Stimulated activated CD8-positive, alpha-beta memory T cell treated with anti-CD3 and anti-CD28 coated beads, Interleukin-4, amount 100 ng/mL, for 1 hour (primary cell): Measurements from ENCODE around the gene ZFAND6.
"Not testable (repeated sequence)": the region's sequence is repeated elsewhere in the genome, so short reads cannot be mapped to it uniquely, and the experiment has no call there.

Experiments
- DNase-seq, 2 donors: peaks; one replicate each; pipeline ENCODE4 v3.0.0-alpha.2; 2020; ENCODE audit warnings: low read depth in 2 of 2, low spot score in 1 of 2

ZFAND6 gene

DNA sequence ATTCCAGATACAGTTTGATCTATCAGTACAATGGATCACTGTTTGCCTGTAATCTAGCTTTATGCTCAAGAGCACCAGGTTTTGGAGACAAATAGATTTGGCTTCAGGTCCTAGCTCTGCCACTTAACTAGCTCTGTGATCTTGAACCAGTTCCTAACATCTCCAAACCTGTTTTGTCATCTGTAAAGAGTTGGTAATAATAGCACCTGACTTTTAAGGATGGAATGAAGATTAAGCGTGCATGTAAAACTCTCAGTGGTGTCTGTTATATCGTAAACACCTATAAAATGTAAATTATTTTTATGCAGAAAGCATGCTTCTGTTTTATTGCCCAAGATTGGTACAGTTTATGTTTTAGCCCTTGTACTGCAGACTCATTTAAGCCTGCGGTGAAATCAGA, 36.5 kb downstream of the ZFAND6 start:
- DNase-seq: no peak

- no peak for DNase-seq
Measured at GRCh38 chr15:80098341-80098740, 38.9 kb downstream of the ZFAND6 start.

- no peak for DNase-seq
Measured at GRCh38 chr15:80099241-80099640, 39.8 kb downstream of the ZFAND6 start.

- not testable (repeated sequence) for DNase-seq
Measured at GRCh38 chr15:80099662-80100061, 40.2 kb downstream of the ZFAND6 start.

GRCh38 chr15:80100247-80100646, 40.8 kb downstream of the ZFAND6 start:
- no peak for DNase-seq

DNA sequence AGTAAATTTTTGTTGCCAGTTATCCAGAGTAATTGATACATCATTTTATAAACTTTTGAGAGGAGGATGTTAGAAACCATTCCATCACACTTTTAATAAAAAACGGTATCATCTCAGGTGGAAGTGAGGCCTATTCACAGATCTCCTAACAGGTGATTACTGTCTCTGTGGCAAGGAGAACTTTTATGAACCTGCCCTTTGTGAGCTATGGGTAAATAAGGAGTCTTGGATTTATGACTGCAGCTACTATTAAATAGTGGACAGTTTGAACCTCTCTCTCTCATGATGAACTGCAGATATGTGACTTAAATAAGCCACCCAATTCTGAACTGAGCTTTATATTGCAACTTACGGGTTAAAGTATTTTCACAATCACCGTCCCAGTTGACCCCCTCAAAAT, 45.7 kb downstream of the ZFAND6 start:
- DNase-seq: no peak

DNA sequence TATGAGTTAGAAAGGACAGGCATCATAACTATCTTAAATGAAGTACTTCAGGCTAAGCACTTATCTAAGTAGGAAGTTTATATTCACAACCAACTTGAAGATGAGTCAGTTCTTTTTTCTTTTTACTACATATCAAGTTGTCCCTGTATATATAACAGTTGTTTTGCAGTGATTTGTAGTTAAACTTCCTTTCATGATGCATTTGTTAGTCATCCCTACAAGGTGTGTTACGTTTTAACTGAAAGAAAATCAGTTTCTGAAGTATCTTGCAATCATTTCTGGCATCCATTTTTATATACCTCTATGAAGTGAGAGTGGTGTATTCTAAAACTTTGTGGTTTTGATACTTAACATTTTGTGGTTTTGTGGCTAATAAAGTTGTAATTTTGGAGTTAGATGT, 46.1 kb downstream of the ZFAND6 start:
- no peak for DNase-seq

- DNase-seq: no peak
Measured at GRCh38 chr15:80106051-80106450, 46.6 kb downstream of the ZFAND6 start.

GRCh38 chr15:80107204-80107603, 47.7 kb downstream of the ZFAND6 start:
- DNase-seq: no peak

- DNase-seq: no peak
Measured at GRCh38 chr15:80107774-80108173, 48.3 kb downstream of the ZFAND6 start.

DNA sequence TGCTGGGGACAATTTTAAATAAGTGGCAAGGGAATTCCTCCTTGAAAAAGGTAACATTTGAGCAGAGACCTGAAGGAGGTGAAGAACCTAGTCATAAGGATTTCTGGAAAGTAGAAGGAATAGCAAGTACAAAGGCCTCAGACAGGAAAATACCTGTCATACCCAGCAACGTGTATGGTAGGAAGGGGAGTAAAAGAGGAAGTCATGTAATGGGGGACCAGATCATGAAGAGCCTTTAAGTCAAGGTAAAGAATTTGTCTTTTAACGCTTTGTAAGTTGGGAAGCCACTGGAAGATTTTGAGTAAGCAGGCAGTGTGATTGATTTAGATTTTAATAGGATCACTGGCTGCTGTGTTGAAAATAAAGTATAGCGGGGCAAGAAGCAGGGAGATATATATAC, 49.9 kb downstream of the ZFAND6 start:
- DNase-seq: no peak

DNA sequence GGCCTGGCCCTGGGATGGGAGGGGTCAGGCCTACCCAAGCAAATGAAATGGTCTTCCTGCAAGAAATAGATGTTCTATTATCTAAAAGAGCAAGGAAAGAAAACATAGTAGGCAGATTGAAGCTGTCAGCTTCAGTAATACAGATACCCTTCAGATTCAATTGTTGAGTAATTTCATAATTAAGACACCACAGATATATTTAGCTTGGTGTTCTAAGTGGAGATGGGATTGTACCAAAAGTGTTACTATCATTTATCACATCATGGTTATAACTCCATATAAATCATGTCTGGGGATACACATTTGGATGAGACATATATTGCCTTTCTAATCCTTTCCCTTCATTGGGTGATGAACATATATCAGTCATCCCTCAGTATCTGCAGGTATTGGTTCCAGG, 51.4 kb downstream of the ZFAND6 start:
- no peak for DNase-seq

- DNase-seq: no peak
Measured at GRCh38 chr15:80114114-80114513, 54.6 kb downstream of the ZFAND6 start.

DNA sequence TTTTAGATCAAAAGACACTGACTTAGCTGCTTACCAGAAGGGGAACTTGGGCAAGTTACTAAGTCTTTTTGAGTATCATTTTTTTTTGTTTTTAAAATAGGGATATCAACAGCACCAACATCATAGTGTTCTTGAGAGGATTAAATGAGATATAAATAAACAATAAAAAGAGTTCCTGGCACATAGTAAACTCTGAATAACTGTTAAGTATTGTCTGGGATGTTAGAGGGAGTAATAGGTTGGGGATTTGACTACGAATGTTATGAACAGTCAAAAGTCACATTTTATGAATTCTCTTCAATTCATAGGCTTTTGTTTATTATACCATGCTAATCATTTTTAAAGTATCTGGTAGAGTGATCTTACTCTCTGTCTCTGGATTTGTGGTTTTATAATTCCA, 55.5 kb downstream of the ZFAND6 start:
- no peak for DNase-seq

DNA sequence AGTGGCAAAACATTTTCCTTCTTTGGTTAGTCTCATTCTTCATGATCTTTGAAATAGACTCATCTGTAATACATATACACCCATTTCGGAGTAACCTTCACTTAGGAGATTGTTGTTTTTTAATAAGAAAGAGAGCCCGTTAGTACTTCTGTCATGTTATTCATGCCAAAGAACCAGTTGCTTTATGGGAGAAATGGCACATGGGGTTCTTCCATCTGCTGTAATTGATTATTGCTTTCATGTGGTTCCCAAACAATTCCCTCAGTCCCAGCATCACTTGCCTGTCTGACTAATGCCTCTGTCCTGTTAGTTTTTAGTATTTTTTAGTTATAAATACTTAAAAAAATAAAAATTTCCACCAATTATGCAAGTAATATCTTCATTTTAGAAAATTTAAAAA, 59.5 kb downstream of the ZFAND6 start:
- DNase-seq: no peak

- no peak for DNase-seq
Measured at GRCh38 chr15:80120636-80121035, 61.2 kb downstream of the ZFAND6 start.

DNA sequence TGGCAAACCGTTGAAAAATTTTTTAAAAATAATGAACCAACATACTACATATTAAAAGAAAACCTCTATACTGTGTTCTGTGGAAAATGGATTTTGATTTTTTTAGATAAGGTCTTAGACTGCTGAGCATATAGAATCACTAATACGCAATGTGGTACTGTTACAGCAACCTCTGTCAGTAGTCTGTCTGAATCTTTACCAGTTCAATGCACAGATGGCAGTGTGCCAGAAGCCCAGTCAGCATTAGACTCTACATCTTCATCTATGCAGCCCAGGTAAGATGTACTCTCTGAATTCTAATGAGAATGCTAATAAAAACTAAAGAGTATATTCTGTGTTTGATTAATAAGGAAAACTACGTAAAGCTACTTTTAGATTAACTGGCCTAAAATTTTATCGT, 62.1 kb downstream of the ZFAND6 start:
- no peak for DNase-seq

DNA sequence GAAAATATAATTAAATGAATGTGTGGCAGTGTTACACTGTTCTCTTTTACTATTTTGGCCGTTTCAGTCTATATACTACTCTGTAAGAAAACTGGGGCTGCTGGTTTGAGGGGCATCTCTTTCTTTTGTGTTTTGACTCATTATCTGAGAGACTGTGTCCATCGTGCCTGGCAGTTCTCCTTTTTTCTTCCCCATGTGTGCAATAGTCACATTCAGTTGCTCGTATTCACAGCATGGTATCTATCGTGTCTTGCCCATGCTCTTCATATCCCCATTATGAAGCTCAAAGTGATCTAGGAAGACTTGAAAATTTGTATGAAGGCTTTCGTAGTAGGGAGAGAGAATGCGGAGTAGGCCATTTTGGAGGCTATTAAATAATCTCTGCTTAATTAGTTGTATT, 63.6 kb downstream of the ZFAND6 start:
- no peak for DNase-seq

DNA sequence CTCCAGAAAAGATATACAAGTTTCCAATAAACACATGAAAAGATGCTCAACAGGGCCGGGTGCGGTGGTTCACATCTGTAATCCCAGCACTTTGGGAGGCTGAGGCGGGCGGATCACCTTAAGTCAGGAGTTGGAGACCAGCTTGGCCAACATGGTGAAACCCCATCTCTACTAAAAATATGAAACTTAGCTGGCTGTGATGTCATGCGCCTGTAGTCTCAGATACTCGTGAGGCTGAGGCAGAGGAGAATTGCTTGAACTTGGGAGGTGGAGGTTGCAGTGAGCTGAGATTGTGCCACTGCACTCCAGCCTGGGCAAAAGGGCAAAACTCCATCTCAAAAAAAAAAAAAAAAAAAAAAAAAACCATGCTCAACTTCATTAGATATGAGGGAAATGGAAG, 67.8 kb downstream of the ZFAND6 start:
- not testable (repeated sequence) for DNase-seq

- DNase-seq: no peak
Measured at GRCh38 chr15:80127911-80128310, 68.4 kb downstream of the ZFAND6 start.

DNA sequence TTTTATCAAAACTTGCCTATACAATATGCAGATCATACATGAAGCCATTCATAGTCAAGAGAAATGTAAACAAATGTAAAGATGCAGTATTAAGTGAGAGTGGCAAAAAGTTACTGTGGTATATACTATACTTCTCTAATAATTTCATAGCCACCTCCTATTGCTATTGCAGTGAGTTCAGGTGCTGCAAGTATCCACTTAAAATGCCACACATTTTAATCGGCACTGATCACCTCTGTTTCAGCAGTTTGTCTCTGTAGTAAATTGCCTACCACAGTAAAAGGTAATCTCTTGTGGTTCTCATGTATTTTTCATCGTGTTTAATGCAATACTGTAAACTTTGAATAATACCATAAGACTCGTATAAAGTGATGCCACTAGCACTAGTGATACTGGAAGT, 72.9 kb downstream of the ZFAND6 start:
- no peak for DNase-seq

GRCh38 chr15:80136854-80137253, 77.4 kb downstream of the ZFAND6 start:
- no peak for DNase-seq

DNA sequence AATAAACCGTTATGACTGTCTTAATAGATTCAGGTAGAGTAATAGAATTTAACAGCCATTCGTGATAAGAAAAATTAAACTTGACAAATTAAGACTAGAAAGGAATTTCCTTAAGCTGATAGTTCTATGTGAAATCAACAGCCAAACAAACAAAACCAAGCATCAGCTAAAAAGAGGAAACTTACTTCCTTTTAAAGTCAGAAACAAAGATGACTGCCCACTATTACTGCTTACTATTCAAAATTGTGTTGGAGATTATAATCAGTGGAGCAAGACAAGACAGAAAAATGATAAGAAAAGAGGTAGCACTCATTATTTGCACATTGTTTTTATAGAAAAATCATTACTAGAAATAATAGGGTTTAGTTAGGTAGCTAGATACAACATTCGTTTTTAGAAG, 79.5 kb downstream of the ZFAND6 start:
- no peak for DNase-seq

DNA sequence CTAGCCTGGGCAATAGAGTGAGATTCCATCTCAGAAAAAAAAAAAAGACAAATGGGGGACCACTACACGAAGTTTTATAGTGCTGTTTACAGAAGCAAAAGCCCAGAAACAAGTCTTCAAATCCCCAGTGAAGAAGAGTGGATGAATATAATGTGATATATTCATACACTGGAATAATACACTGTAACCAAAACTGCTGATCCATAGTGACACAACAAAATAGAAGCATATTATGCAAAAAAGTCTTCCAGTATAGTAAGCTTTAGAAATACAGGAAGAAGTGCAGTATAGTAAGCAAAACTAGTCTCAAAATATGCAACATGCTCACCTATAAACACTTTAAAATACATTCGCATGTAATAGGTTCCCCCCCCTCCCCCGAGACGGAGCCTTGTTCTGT, 81.4 kb downstream of the ZFAND6 start:
- DNase-seq: no peak
